SU-DHL-6 (cell line): Measurements from ENCODE around the gene AMELX.

ENCODE experiments used
- H2AFZ ChIP-seq: fragments of 200-600 bp; sonication (generic); 2 replicates; pipeline ENCODE4 v1.6.1; 2014; ENCODE audit warnings: low read depth, mild to moderate bottlenecking, moderate library complexity, mixed read lengths, antibody characterized with exemption, low read length; ENCODE audit not compliant: severe bottlenecking
- H3F3A ChIP-seq: fragments of 200-600 bp; shearing (Covaris generic); 2 replicates; pipeline ENCODE4 v1.6.0; 2016; ENCODE audit warnings: antibody characterized with exemption, mild to moderate bottlenecking; ENCODE audit not compliant: insufficient read depth
- H3K27ac ChIP-seq: fragments of 200-600 bp; sonication (generic); 2 replicates; pipeline ENCODE4 v1.5.1; 2016; ENCODE audit warnings: low read depth, mild to moderate bottlenecking, low read length, moderate library complexity, mixed read lengths
- H3K27me3 ChIP-seq: fragments of 200-600 bp; sonication (generic), shearing (Covaris generic); 2 replicates; pipeline ENCODE4 v1.6.0; 2014; ENCODE audit warnings: mild to moderate bottlenecking, low read length
- H3K36me3 ChIP-seq: fragments of 200-600 bp; sonication (generic); 2 replicates; pipeline ENCODE4 v1.6.1; 2014; ENCODE audit warnings: mild to moderate bottlenecking, low read length, mixed read lengths
- H3K4me2 ChIP-seq: fragments of 300-600, 200-600 bp; shearing (Covaris generic), sonication (generic); 2 replicates; pipeline ENCODE4 v1.6.0; 2014; ENCODE audit warnings: low read length, low read depth, mild to moderate bottlenecking; ENCODE audit not compliant: poor library complexity, severe bottlenecking
- H3K4me3 ChIP-seq: fragments of 200-600 bp; sonication (generic); 2 replicates; pipeline ENCODE4 v1.5.1; 2014; ENCODE audit warnings: antibody characterized with exemption, low read length, mild to moderate bottlenecking, mixed read lengths; ENCODE audit not compliant: insufficient read depth, poor library complexity, severe bottlenecking
- H3K79me2 ChIP-seq: fragments of 200-600 bp; sonication (generic); 2 replicates; pipeline ENCODE4 v1.6.1; 2014; ENCODE audit warnings: mild to moderate bottlenecking, low read length, moderate library complexity; ENCODE audit not compliant: insufficient read depth
- H3K9ac ChIP-seq: fragments of 200-600 bp; sonication (generic); 2 replicates; pipeline ENCODE4 v1.7.0; 2014; ENCODE audit warnings: mild to moderate bottlenecking, low read length
- H3K9me2 ChIP-seq: fragments of 200-600 bp; sonication (generic); replicated peaks from 2 replicates; pipeline ENCODE4 v1.6.1; 2014; ENCODE audit warnings: low read length; ENCODE audit not compliant: insufficient read depth
- H3K9me3 ChIP-seq: fragments of 200-600 bp; sonication (generic); 2 replicates; pipeline ENCODE4 v1.6.1; 2014; ENCODE audit warnings: low read length, mixed read lengths; ENCODE audit not compliant: insufficient read depth
- H4K20me1 ChIP-seq: fragments of 200-600 bp; sonication (generic); 2 replicates; pipeline ENCODE4 v1.6.1; 2014; ENCODE audit warnings: low read depth, mild to moderate bottlenecking, antibody characterized with exemption, low read length, moderate library complexity, mixed read lengths
- EZH2phosphoT487 ChIP-seq: fragments of 200-600 bp; sonication (generic), shearing (Covaris generic); conservative IDR thresholded peaks from 2 replicates; pipeline ENCODE4 v1.6.1; 2018; ENCODE audit warnings: mild to moderate bottlenecking, antibody characterized with exemption, low read length, moderate library complexity, mixed read lengths
- TF ChIP-seq, protein P1 (sequence below): fragments of 200-600 bp; sonication (generic); IDR thresholded peaks from one replicate; pipeline ENCODE4 v1.5.1; 2017; ENCODE audit warnings: antibody characterized with exemption, mild to moderate bottlenecking, low read length, moderate library complexity; ENCODE audit not compliant: insufficient read depth, poor library complexity, severe bottlenecking

Gene AMELX

DNA sequence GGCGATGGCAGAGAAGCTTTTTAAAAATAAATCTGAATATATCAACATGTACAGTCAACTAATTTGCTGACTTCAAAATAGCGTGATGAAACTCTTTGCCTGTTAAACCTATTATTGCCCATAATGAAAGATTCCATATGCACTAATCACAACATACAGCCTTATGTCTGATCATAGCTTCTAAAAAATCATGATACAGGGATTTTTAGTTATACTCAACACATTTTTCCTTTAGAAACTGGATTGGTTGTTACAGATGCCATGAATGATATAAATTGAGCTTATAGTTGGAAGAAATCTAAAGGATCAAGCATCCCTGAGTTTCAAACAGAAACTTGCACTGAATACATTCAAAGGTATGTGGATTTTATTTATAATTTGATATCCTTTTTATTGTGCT lies at the start of gene AMELX:
Gene AMELX, plus strand, starts transcription at position 301 of the 400 bp plus-strand sequence. CDS start 1,376 bp downstream, outside the sequence.
- H3K27me3 ChIP-seq: no peaks in the 10 kb centered on the region
- no peak within 1 kb of the TSS for H3K27ac ChIP-seq
- no peak within 1 kb of the TSS for H3K4me3 ChIP-seq
- H3K9me3 ChIP-seq: no peaks in the 10 kb centered on the region
- no peak within 1 kb of the TSS for H3K9ac ChIP-seq
- H3K4me2 ChIP-seq: no peak within 1 kb of the TSS
- H2AFZ ChIP-seq: no peak within 1 kb of the TSS
- no peaks in the 10 kb centered on the region for H3F3A ChIP-seq
- TF ChIP-seq, protein P1, sequence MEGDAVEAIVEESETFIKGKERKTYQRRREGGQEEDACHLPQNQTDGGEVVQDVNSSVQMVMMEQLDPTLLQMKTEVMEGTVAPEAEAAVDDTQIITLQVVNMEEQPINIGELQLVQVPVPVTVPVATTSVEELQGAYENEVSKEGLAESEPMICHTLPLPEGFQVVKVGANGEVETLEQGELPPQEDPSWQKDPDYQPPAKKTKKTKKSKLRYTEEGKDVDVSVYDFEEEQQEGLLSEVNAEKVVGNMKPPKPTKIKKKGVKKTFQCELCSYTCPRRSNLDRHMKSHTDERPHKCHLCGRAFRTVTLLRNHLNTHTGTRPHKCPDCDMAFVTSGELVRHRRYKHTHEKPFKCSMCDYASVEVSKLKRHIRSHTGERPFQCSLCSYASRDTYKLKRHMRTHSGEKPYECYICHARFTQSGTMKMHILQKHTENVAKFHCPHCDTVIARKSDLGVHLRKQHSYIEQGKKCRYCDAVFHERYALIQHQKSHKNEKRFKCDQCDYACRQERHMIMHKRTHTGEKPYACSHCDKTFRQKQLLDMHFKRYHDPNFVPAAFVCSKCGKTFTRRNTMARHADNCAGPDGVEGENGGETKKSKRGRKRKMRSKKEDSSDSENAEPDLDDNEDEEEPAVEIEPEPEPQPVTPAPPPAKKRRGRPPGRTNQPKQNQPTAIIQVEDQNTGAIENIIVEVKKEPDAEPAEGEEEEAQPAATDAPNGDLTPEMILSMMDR: no peak
- TF ChIP-seq EZH2phosphoT487: no peak
- H3K79me2 ChIP-seq: no peaks in the 10 kb centered on the region
- H3K36me3 ChIP-seq: no peaks in the 10 kb centered on the region
- no peaks in the 10 kb centered on the region for H3K9me2 ChIP-seq
- H4K20me1 ChIP-seq: no peaks in the 10 kb centered on the region

DNA sequence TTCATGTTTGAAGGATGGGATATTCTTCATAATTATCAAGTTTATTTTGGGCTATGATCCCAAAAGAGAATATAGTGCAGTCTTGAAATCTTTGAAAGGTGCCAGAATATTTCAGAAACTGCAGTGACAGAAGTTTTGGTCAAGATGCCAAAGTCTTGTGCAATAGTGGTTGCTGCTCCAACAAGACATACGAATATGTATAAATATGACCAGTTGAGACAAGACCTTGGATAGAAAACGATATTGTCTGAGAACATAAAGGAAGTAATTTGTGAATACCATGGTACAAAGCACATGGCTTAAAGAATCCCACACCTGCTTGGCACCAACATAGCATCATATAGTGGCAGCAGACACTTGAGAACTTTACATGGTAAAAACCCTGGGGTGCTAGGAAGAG lies 48.6 kb upstream of the AMELX start:
- H3K9me2 ChIP-seq: no peaks in the 10 kb centered on the region
- no peak overlapping the region for H3K27ac ChIP-seq
- H3K36me3 ChIP-seq: no peaks in the 10 kb centered on the region
- H3K9ac ChIP-seq: no peak overlapping the region
- no peak for TF ChIP-seq EZH2phosphoT487
- TF ChIP-seq, protein P1: no peak
- no peaks in the 10 kb centered on the region for H3K27me3 ChIP-seq
- no peak overlapping the region for H3K4me3 ChIP-seq
- H3K79me2 ChIP-seq: no peaks in the 10 kb centered on the region
- H3K9me3 ChIP-seq: no peaks in the 10 kb centered on the region
- no peak overlapping the region for H3K4me2 ChIP-seq
- no peaks in the 10 kb centered on the region for H3F3A ChIP-seq
- H2AFZ ChIP-seq: no peak overlapping the region
- no peaks in the 10 kb centered on the region for H4K20me1 ChIP-seq

DNA sequence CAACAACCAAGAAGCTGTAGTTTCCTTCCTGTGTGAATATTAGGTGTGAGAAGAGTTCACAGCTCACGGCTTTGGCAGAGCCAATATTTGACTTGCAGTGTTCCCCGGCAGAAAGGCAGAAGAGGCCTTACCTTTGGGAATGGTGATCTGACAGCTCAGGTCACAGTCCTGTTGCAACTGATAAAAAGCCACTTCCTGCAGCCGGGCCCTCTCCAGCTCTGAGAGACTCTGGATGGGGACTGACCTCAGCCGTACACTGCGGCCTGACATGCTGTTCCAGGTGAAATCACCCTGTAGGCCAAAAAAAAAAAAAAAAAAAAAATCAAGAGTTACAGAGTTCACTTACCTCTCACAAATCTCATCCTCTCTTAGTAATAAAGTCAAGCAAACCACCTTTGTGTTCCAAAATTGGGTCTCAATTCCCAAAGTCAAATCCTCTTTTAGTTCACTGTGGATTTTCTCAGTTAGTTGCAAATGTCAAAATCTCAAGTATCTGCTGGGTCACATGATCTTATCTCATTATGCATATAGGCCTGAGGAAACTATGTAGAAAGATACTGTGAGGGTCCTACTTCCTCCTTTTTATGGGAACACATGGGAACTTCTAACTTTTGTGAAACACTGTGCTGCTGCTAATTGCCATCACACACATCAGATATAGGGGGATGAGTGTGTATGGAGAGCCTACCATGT lies 38.6 kb upstream of the AMELX start:
- Histone ChIP-seq H3K9me3 (no peaks in the 10 kb centered on the region), H3K4me3 (no peak overlapping the region), H4K20me1 (no peaks in the 10 kb centered on the region), H2AFZ (no peak overlapping the region), H3F3A (no peaks in the 10 kb centered on the region), H3K79me2 (no peaks in the 10 kb centered on the region), H3K27ac (no peak overlapping the region), H3K9me2 (no peaks in the 10 kb centered on the region), H3K4me2 (no peak overlapping the region), H3K9ac (no peak overlapping the region), H3K36me3 (no peaks in the 10 kb centered on the region), H3K27me3 (no peaks in the 10 kb centered on the region)
- TF ChIP-seq EZH2phosphoT487: no peak
- TF ChIP-seq, protein P1: no peak
